HG02840 (cell line): Measurements from ENCODE around the gene MBD5.

Experiments used
- ATAC-seq: cut with Tn5 transposase; IDR thresholded peaks from one replicate; pipeline ENCODE4 v1.9.1; 2021; ENCODE audit warnings: mild to moderate bottlenecking, moderate library complexity, moderate number of reproducible peaks; ENCODE audit not compliant: unreplicated experiment, low FRiP score

Gene MBD5

DNA sequence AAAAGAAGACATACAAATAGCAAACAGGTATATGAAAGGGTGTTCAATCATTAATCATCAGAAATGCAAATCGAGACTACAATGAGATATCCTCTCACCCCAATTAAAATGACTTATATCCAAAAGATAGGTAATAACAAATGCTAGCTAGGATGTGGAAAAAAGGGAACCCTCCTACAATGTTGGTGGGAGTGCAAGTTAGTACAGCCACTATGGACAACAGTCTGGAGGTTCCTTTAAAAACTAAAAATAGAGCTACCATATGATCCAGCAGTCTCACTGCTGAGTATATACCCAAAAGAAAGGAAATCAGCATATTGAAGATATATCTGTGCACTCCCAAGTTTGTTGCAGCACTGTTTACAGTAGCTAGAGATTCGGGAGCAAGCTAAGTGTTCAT, 271.5 kb downstream of the MBD5 start:
- ATAC-seq: no peak

GRCh38 chr2:148298196-148298595, 277.3 kb downstream of the MBD5 start:
- ATAC-seq: no peak

GRCh38 chr2:148299616-148300015, 278.7 kb downstream of the MBD5 start:
- ATAC-seq: no peak

- ATAC-seq: no peak
Measured at GRCh38 chr2:148300544-148300943, 279.7 kb downstream of the MBD5 start.

DNA sequence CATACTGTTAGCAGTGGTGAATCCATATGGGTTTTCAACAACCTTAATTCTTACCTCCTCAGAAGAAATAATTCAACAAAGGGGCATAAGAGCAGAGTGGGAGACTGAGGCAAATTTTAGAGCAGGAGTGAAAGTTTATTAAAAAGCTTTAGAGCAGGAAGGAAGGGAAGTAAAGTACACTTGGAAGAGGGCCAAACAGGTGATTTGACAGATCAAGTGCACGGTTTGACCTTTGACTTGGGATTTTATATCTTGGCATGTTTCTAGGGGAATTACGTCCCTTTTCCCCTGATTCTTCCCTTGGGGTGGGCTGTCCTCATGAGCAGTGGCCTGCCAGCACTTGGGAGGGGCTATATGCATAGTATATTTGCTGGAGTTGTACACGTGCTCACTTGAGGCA, 280.5 kb downstream of the MBD5 start:
- no peak for ATAC-seq

DNA sequence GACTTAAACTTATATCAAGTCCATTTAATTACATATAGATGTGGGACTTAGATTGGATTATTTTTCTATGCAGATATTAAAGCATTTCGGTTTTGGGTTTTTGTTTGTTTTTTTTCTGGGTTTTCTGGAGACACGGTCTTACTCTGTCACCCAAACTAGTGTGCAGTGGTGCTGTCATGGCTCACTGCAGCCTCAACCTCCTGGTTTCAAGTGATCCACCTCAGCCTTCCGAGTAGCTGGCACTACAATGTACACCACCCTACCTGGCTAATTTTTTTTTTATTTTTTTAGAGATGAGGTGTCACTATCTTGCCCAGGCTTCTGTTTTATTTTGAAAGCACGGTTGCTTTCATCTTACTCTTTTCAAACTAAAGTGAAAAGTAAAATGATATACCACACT, 281.6 kb downstream of the MBD5 start:
- no peak for ATAC-seq

- no peak for ATAC-seq
Measured at GRCh38 chr2:148303161-148303560, 282.3 kb downstream of the MBD5 start.

GRCh38 chr2:148305476-148305875, 284.6 kb downstream of the MBD5 start:
- ATAC-seq: no peak

GRCh38 chr2:148306027-148306426, 285.1 kb downstream of the MBD5 start:
- ATAC-seq: no peak

GRCh38 chr2:148317598-148317997, 296.7 kb downstream of the MBD5 start:
- ATAC-seq: no peak

DNA sequence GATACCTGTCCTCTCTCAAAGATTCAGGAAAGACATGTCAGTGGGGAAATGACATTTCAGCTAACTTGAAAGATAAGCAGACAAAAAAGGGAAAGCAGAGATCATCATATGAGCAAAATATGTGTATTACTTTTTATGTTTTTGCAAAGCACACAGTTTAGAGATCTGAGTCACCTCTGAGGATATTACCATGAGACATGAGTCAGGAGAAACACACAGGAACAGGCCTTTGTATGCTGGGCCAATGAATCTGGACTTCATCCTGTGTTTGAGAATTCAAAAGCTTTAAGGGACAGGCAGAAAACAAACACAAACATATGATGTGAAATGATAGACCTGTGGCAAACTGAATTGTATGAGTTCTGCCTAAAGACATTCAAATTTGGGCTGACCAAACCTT, 317.6 kb downstream of the MBD5 start:
- ATAC-seq: no peak

- ATAC-seq: no peak
Measured at GRCh38 chr2:148342086-148342485, 321.2 kb downstream of the MBD5 start.

DNA sequence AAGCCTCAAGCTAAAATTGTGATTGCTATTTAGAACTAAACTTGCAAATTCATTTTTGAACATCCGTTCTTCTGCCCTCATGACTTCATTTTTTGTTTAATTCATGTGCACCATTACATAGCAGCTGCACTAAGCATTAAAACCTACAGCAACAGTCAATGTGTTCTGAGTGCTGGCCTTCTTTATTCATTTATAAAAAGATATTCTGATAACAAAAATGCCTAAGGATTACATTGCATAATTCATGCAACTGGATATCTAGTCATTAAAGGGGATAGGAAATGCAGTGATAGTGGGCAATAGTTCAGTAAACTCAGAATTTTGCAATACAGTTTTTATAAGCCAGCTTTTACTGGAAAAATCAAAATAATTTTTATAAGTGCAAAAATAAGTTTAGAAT, 329.3 kb downstream of the MBD5 start:
- no peak for ATAC-seq

DNA sequence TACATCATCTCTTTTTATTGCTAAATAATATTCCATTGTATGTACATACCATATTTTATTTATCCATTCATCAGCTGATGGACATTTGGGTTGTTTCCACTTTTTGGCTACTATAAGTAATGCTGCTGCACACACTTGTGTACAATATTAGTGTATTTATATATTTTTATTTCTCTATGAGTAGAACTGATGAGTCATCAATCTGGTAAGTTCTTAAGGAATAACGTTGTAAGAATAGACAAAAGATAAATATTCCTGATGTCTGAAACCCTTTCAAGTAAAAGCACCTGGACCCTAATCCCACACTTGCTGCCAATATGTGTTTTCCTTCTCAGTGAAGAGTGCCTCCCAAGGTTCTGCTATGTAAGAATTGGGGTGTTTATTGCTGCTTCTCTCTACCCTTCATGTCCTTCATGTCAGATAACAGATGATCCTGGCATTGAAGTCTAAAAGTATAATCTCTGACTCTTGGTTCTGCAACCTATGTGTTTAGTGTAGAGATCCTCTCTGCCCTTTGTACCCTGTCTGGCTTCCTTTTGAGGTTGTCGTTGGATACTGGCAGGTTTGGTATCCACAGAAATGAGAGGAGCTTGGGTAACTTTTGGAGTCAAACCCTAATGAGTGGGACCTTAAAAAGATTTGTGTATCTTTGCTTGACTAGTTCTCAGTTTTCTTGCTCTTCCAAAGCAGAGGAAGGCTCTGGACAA, 330.7 kb downstream of the MBD5 start:
- ATAC-seq: no peak

GRCh38 chr2:148358375-148358774, 337.5 kb downstream of the MBD5 start:
- ATAC-seq: no peak

DNA sequence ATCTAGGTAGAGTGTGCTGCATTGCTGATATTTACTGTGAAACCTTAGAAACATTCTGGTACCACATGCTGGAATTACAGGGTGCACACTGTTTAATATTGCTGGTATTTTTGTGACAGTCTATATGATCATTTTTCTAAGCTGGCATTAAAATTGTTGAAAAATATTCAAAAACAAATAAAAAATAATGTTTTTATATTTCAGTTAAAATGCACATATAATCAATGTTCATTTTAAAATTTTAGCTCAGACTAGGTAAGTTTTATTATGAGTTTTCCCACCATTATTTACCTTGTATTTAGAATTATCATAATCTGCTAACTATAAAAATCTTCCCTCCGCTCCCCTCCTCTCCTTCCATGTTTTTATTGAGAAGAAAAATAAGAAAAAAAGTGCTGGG, 339.8 kb downstream of the MBD5 start:
- ATAC-seq: no peak

DNA sequence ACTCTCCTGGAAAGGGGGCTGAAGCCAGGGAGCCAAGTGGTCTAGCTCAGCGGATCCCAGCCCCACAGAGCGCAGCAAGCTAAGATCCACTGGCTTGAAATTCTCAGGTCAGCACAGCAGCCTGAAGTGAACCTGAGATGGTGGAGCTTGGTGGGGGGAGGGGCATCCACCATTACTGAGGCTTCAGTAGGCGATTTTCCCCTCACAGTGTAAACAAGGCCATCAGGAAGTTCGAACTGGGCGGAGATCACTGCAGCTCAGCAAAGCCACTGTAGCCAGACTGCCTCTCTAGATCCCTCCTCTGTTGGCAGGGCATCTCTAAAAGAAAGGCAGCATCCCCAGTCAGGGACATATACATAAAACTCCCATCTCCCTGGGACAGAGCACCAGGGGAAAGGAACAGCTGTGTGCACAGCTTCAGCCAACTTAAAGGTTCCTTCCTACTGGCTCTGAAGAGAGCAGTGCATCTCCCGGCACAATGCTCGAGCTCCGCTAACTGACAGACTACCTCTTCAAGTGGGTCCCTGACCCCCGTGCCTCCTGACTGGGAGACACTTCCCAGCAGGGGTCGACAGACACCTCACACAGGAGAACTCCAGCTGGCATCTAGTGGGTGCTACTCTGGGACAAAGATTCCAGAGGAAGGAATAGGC, 341.4 kb downstream of the MBD5 start:
- ATAC-seq: no peak

DNA sequence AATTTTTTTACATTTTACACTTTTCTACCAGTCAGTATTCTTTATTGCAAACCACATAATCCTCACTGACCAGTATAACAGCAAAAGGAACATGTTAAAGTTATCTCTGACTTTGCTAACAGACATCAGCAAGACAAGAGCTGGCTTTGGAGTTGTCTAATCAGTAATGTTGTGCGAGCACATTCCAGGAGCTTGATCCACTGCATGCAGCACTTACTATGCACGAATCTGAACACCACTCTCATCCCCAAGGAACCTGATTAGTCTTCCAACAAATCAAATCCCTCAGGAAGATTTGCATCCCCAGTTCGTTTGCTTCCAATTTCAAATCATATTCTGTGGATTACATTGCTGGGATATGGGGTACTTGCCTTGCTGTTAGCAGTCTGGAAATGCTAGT, 354.3 kb downstream of the MBD5 start:
- ATAC-seq: no peak

GRCh38 chr2:148391324-148391723, 370.4 kb downstream of the MBD5 start:
- ATAC-seq: no peak

DNA sequence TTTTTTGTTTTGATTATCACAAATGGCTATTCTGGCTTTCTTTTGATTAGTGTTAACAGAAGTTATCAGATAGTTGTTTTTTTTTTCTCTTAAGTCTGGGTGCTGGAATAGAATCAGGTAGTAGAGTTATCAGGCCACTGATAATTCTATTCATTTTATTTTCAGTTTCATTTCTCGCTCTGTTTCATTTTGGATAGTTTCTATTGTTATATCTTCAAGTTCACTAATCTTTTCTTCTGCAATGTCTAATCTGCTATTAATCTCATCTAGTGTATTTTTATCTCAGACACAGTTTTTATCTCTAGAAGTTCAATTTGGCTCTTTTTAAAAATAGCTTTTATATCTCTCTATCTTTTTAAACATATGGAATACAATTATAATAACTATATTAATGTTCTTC, 381.9 kb downstream of the MBD5 start:
- no peak for ATAC-seq

GRCh38 chr2:148410899-148411298, 390.0 kb downstream of the MBD5 start:
- ATAC-seq: no peak

GRCh38 chr2:148416248-148416647, 395.4 kb downstream of the MBD5 start:
- no peak for ATAC-seq
